Hepatocyte (in vitro differentiated cells): ENCODE results near the gene SYNGR4.

Experiments used
- CTCF ChIP-seq: fragments of 200-600 bp; sonication (generic); IDR thresholded peaks from 2 replicates; pipeline ENCODE4 v1.5.1; 2016; ENCODE audit warnings: antibody characterized with exemption, mild to moderate bottlenecking; ENCODE audit not compliant: poor library complexity
- EZH2 ChIP-seq: fragments of 200-600 bp; sonication (generic); IDR thresholded peaks from 2 replicates; pipeline ENCODE4 v1.6.1; 2016; ENCODE audit warnings: antibody characterized with exemption, mild to moderate bottlenecking, borderline replicate concordance

- TF ChIP-seq EZH2 (no peak), CTCF (no peak)
Observed at GRCh38 chr19:48379058-48379457, 14.9 kb downstream of the SYNGR4 start.
